ENCODE measurements around the gene OR52A5.

DNA sequence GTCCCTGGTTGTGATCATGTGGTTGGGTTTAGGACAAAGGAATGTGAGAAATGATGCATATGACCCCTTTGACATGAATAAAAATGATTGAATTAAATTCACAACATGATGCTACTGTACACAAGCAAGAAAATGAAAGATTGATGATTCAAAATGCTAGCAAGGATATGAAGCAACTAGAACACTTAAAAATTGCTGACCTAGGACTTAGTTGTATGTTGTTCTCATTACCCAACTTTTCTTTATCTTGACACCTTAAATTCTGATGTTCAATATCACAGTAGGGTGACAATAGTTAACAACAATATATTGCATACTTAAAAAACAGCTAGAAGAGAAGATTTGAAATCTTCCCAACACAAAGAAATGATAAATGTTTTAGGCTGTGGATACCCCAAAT is 20.6 kb downstream of the OR52A5 start:
- TF ChIP-seq, protein P1, sequence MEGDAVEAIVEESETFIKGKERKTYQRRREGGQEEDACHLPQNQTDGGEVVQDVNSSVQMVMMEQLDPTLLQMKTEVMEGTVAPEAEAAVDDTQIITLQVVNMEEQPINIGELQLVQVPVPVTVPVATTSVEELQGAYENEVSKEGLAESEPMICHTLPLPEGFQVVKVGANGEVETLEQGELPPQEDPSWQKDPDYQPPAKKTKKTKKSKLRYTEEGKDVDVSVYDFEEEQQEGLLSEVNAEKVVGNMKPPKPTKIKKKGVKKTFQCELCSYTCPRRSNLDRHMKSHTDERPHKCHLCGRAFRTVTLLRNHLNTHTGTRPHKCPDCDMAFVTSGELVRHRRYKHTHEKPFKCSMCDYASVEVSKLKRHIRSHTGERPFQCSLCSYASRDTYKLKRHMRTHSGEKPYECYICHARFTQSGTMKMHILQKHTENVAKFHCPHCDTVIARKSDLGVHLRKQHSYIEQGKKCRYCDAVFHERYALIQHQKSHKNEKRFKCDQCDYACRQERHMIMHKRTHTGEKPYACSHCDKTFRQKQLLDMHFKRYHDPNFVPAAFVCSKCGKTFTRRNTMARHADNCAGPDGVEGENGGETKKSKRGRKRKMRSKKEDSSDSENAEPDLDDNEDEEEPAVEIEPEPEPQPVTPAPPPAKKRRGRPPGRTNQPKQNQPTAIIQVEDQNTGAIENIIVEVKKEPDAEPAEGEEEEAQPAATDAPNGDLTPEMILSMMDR (optimal IDR thresholded peaks at IDR 0.05 in 1 of 3, IDR thresholded peaks at IDR 0.05 in 1 of 3, conservative IDR thresholded peaks at IDR 0.05 in 1 of 3; ENCODE audit: extremely low read depth in 1 of 3, insufficient read depth in 2 of 3, low read length in 3 of 3) = no peak
- TF ChIP-seq EZH2 (IDR thresholded peaks at IDR 0.05; ENCODE audit: low read length) = no peak

Data from keratinocyte (primary cell).